OCI-LY7 (cell line): ENCODE measurements around the gene TJP3. TPM values are rescaled to one million over a fixed set of nuclear protein-coding genes. Genes with fewer than 3 reads are reported as not detected.

ENCODE experiments used
- BruUV-seq: library from RNA; stranded (reverse); fragments of 400-500 nt; replicated peaks from 2 replicates; lab custom pipeline; 2021; lab: Mats Ljungman, UMichigan
- CTCF ChIA-PET: fragments of 300-600 bp; sonication (Branson Sonifier 250); formaldehyde crosslinking; loops from one replicate; lab custom pipeline; 2022; ENCODE audit warnings: antibody characterized with exemption; ENCODE audit not compliant: unreplicated experiment; lab: Charles Lee
- POLR2A ChIA-PET: fragments of 300-600 bp; sonication (Branson Sonifier 250); formaldehyde crosslinking; loops from one replicate; lab custom pipeline; 2022; ENCODE audit warnings: antibody characterized with exemption; lab: Charles Lee
- DNase-seq: peaks from one replicate; pipeline ENCODE4 v3.0.0-alpha.2; 2015; ENCODE audit warnings: low spot score
- H2AFZ ChIP-seq: fragments of 200-600 bp; sonication (generic), shearing (Covaris generic); 2 replicates; pipeline ENCODE4 v1.6.1; 2014; ENCODE audit warnings: mild to moderate bottlenecking, antibody characterized with exemption, low read length, moderate library complexity
- H3K27ac ChIP-seq: fragments of 200-600 bp; sonication (generic); 2 replicates; pipeline ENCODE4 v1.5.1; 2014; ENCODE audit warnings: mixed run types, low read depth, mild to moderate bottlenecking, moderate library complexity, low read length, inconsistent platforms; ENCODE audit not compliant: poor library complexity, severe bottlenecking
- H3K36me3 ChIP-seq: fragments of 200-600 bp; sonication (generic); 2 replicates; pipeline ENCODE4 v1.6.1; 2014; ENCODE audit warnings: mild to moderate bottlenecking, antibody characterized with exemption, low read length, moderate library complexity, mixed read lengths; ENCODE audit not compliant: insufficient read depth
- H3K4me1 ChIP-seq: fragments of 200-600 bp; sonication (generic); 2 replicates; pipeline ENCODE4 v1.5.1; 2014; ENCODE audit warnings: mild to moderate bottlenecking, low read length; ENCODE audit not compliant: insufficient read depth, poor library complexity, severe bottlenecking
- H3K4me2 ChIP-seq: fragments of 200-600 bp; sonication (generic); 2 replicates; pipeline ENCODE4 v1.6.1; 2014; ENCODE audit warnings: mild to moderate bottlenecking, low read length
- H3K4me3 ChIP-seq: fragments of 200-600 bp; sonication (generic); 2 replicates; pipeline ENCODE4 v1.5.1; 2014; ENCODE audit warnings: mild to moderate bottlenecking, low read depth, low read length; ENCODE audit not compliant: poor library complexity, severe bottlenecking
- H3K79me2 ChIP-seq: fragments of 200-600 bp; sonication (generic); 2 replicates; pipeline ENCODE4 v1.6.1; 2016; ENCODE audit warnings: low read depth, mild to moderate bottlenecking, low read length, moderate library complexity, mixed read lengths; ENCODE audit not compliant: insufficient read depth
- H3K9me2 ChIP-seq: fragments of 200-600 bp; sonication (generic); 2 replicates; pipeline ENCODE4 v1.6.1; 2016; ENCODE audit warnings: mild to moderate bottlenecking, low read length, mixed read lengths; ENCODE audit not compliant: insufficient read depth
- H3K9me3 ChIP-seq: fragments of 200-600 bp; sonication (generic); 2 replicates; pipeline ENCODE4 v1.6.1; 2014; ENCODE audit warnings: mild to moderate bottlenecking, mixed run types, low read length, mixed read lengths
- H4K20me1 ChIP-seq: fragments of 200-600 bp; sonication (generic); 2 replicates; pipeline ENCODE4 v1.6.1; 2014; ENCODE audit warnings: mild to moderate bottlenecking, antibody characterized with exemption, low read length, moderate library complexity, mixed read lengths; ENCODE audit not compliant: insufficient read depth
- CTCF ChIP-seq: fragments of 200-600 bp; sonication (generic); conservative IDR thresholded peaks from 2 replicates; pipeline ENCODE4 v1.5.1; 2014; ENCODE audit warnings: mild to moderate bottlenecking, antibody characterized with exemption, low read length, moderate library complexity, mixed read lengths
- EZH2phosphoT487 ChIP-seq: fragments of 200-600 bp; sonication (generic); IDR thresholded peaks from 2 replicates; pipeline ENCODE4 v1.6.1; 2018; ENCODE audit warnings: low read depth, borderline replicate concordance, mild to moderate bottlenecking, mixed run types, antibody characterized with exemption, low read length, moderate library complexity, mixed read lengths
- intact Hi-C: fragments of 100-400 bp; cut with micrococcal nuclease; formaldehyde crosslinking; loops from one replicate; pipeline ENCODE4 v1.10.0; 2022; ENCODE audit not compliant: unreplicated experiment
- total RNA-seq, 2 experiments: library from RNA; depleted of rRNA in 1 of 2; stranded (reverse); fragments of >200 nt in 1 of 2; shearing (Covaris generic) in 1 of 2; gene quantifications; 2 replicates each; pipeline ENCODE4 v1.2.3, GENCODE V29; 2014 to 2022

TJP3 gene
- total RNA-seq, 2 experiments from 2014 or later, result 0.69 to 1.8 TPM

- Histone ChIP-seq H2AFZ (no peak overlapping the region), H3K79me2 (peaks cover 15% of the 10 kb centered on the region), H3K27ac (no peak overlapping the region), H3K4me2 (0 out of 2 replicates have a peak overlapping the region, but pooled peaks have one; percentile 89), H4K20me1 (no peaks in the 10 kb centered on the region), H3K9me2 (no peaks in the 10 kb centered on the region), H3K36me3 (peaks cover 14% of the 10 kb centered on the region; the same call in 1 of the 2 replicates), H3K9me3 (no peaks in the 10 kb centered on the region), H3K4me3 (no peak overlapping the region), H3K4me1 (peaks cover 9% of the 10 kb centered on the region)
- CTCF ChIA-PET, result no interaction called here
- BruUV-seq, result no TSS peak
- POLR2A ChIA-PET, result no interaction called here
- DNase-seq, result no peak
- no peak for TF ChIP-seq CTCF
- TF ChIP-seq EZH2phosphoT487, result no peak
- intact Hi-C loops, result loop anchor here (5.0 kb wide), 2 partner anchors 53 to 132 kb away; partner anchors contain the start of gene CACTIN
Observed at GRCh38 chr19:3759482-3760254, 51.5 kb downstream of the TJP3 start.

GRCh38 chr19:3760871-3761361 is 52.7 kb downstream of the TJP3 start:
- Histone ChIP-seq H3K4me2 (peak overlapping the region; percentile 89), H3K36me3 (peaks cover 21% of the 10 kb centered on the region; the same call in 1 of the 2 replicates), H3K79me2 (peaks cover 15% of the 10 kb centered on the region), H4K20me1 (no peaks in the 10 kb centered on the region), H3K4me1 (peaks cover 9% of the 10 kb centered on the region), H3K9me3 (no peaks in the 10 kb centered on the region), H3K27ac (peak overlapping the region; percentile 26), H2AFZ (peak overlapping the region; percentile 67), H3K9me2 (no peaks in the 10 kb centered on the region), H3K4me3 (peak overlapping the region; percentile 77)
- ChIA-PET CTCF (interaction anchor here (0.6 kb wide), 1 partner anchor 1926 kb away, joined by 3 read pairs; no protein-coding TSS in a partner anchor), POLR2A (interaction anchor here (0.6 kb wide), 2 partner anchors 884 to 1511 kb away, joined by 3 read pairs; no protein-coding TSS in a partner anchor)
- TF ChIP-seq CTCF (no peak), EZH2phosphoT487 (no peak)
- intact Hi-C loops, result loop anchor here (5.0 kb wide), 2 partner anchors 51 to 134 kb away; partner anchors contain the start of gene CACTIN
- no TSS peak for BruUV-seq
- DNase-seq, result peak; percentile 2
